Calu3 (cell line): ENCODE results near the gene ZDHHC6. TPM values are rescaled to one million over a fixed set of nuclear protein-coding genes. Genes with fewer than 3 reads are reported as not detected.

Experiments
- BruUV-seq: library from RNA; stranded (reverse); fragments of 400-500 nt; replicated peaks from 2 replicates; lab custom pipeline; 2021; lab: Mats Ljungman, UMichigan
- CTCF ChIA-PET: fragments of 300-600 bp; sonication (Branson Sonifier 250); formaldehyde crosslinking; loops from one replicate; lab custom pipeline; 2022; ENCODE audit warnings: antibody characterized with exemption; lab: Charles Lee
- DNase-seq: peaks from one replicate; pipeline ENCODE4 v3.0.0; 2022
- H3K27ac Mint-ChIP-seq: one replicate; pipeline ENCODE4 v1.8.0; 2022; ENCODE audit warnings: mixed read lengths; ENCODE audit not compliant: unreplicated experiment
- H3K27me3 Mint-ChIP-seq: one replicate; pipeline ENCODE4 v1.8.0; 2022; ENCODE audit warnings: mixed read lengths; ENCODE audit not compliant: unreplicated experiment
- H3K36me3 Mint-ChIP-seq: one replicate; pipeline ENCODE4 v1.8.0; 2022; ENCODE audit warnings: mild to moderate bottlenecking, moderate library complexity, mixed read lengths; ENCODE audit not compliant: insufficient read depth, unreplicated experiment
- H3K4me1 Mint-ChIP-seq: one replicate; pipeline ENCODE4 v1.8.0; 2022; ENCODE audit warnings: mild to moderate bottlenecking, low read depth, mixed read lengths; ENCODE audit not compliant: unreplicated experiment
- H3K4me3 Mint-ChIP-seq: one replicate; pipeline ENCODE4 v1.8.0; 2022; ENCODE audit warnings: mild to moderate bottlenecking, low read depth, moderate library complexity, mixed read lengths; ENCODE audit not compliant: unreplicated experiment
- H3K9me3 Mint-ChIP-seq: one replicate; pipeline ENCODE4 v1.8.0; 2022; ENCODE audit warnings: low read depth, mixed read lengths; ENCODE audit not compliant: unreplicated experiment
- intact Hi-C: fragments of 100-400 bp; cut with micrococcal nuclease; formaldehyde crosslinking; loops from one replicate; pipeline ENCODE4 v1.10.0; 2022; ENCODE audit not compliant: unreplicated experiment
- total RNA-seq: library from RNA; stranded (reverse); gene quantifications from 2 replicates; pipeline ENCODE4 v1.2.3, GENCODE V29; 2022
- TF ChIP-seq, protein P1 (sequence below): fragments of 200-600 bp; IDR thresholded peaks from one replicate; pipeline ENCODE4 v1.8.0; 2022; ENCODE audit warnings: antibody characterized with exemption; ENCODE audit not compliant: unreplicated experiment

ZDHHC6 gene
- total RNA-seq, 1 experiment from 2014 or later, result 28.7 TPM

- no peak for DNase-seq
- no peaks in the 10 kb centered on the region for H3K9me3 Mint-ChIP-seq
- CTCF ChIA-PET, result interaction anchor here (0.9 to 1.4 kb wide), 2 partner anchors 9 to 29 kb away, joined by 3 to 4 read pairs; no protein-coding TSS in a partner anchor
- H3K4me3 Mint-ChIP-seq, result no peak overlapping the region
- H3K36me3 Mint-ChIP-seq, result peaks cover 6% of the 10 kb centered on the region
- H3K4me1 Mint-ChIP-seq, result peaks cover 11% of the 10 kb centered on the region
- H3K27me3 Mint-ChIP-seq, result no peaks in the 10 kb centered on the region
- no TSS peak for BruUV-seq
- H3K27ac Mint-ChIP-seq, result no peak overlapping the region
- intact Hi-C loops, result no loop called here
- TF ChIP-seq, protein P1, sequence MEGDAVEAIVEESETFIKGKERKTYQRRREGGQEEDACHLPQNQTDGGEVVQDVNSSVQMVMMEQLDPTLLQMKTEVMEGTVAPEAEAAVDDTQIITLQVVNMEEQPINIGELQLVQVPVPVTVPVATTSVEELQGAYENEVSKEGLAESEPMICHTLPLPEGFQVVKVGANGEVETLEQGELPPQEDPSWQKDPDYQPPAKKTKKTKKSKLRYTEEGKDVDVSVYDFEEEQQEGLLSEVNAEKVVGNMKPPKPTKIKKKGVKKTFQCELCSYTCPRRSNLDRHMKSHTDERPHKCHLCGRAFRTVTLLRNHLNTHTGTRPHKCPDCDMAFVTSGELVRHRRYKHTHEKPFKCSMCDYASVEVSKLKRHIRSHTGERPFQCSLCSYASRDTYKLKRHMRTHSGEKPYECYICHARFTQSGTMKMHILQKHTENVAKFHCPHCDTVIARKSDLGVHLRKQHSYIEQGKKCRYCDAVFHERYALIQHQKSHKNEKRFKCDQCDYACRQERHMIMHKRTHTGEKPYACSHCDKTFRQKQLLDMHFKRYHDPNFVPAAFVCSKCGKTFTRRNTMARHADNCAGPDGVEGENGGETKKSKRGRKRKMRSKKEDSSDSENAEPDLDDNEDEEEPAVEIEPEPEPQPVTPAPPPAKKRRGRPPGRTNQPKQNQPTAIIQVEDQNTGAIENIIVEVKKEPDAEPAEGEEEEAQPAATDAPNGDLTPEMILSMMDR, result no peak
These were observed 50.7 kb downstream of the ZDHHC6 start for GRCh38 chr10:112395809-112396530.

DNA sequence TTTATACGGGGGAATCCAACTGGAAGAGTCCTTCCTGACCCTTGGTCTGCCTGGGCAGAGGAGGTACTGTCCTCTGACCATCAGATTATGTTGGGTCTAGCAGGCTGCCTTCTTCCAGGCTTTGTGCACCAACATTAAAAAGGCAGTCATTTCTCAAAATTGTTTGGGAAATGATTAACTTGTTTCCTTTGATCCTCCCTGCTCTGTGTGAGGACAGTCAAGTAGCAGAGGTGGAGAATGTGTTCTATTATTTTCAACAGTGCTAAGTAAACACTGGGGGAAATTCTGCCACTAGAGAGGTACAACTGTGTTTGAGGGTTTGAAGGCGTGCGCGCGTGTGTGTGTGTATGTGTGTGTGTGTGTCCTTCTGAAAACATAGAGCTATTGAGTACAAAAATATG, 52.2 kb downstream of the ZDHHC6 start:
- no peak overlapping the region for H3K27ac Mint-ChIP-seq
- intact Hi-C loops, result loop anchor here (5.0 kb wide), 1 partner anchor 62 kb away; no protein-coding TSS in a partner anchor
- peaks cover 12% of the 10 kb centered on the region for H3K4me1 Mint-ChIP-seq
- TF ChIP-seq, protein P1, result no peak
- BruUV-seq, result no TSS peak
- peaks cover 11% of the 10 kb centered on the region for H3K36me3 Mint-ChIP-seq
- peak; percentile 19 for DNase-seq
- no peaks in the 10 kb centered on the region for H3K27me3 Mint-ChIP-seq
- H3K9me3 Mint-ChIP-seq, result no peaks in the 10 kb centered on the region
- H3K4me3 Mint-ChIP-seq, result no peak overlapping the region
- CTCF ChIA-PET, result interaction anchor here (1.0 to 1.4 kb wide), 2 partner anchors 10 to 19 kb away, joined by 3 to 4 read pairs; no protein-coding TSS in a partner anchor

GRCh38 chr10:112393827-112394226, 52.9 kb downstream of the ZDHHC6 start:
- Mint-ChIP-seq H3K4me3 (no peak overlapping the region), H3K4me1 (peaks cover 18% of the 10 kb centered on the region), H3K27ac (no peak overlapping the region), H3K27me3 (no peaks in the 10 kb centered on the region), H3K36me3 (peaks cover 11% of the 10 kb centered on the region), H3K9me3 (no peaks in the 10 kb centered on the region)
- no peak for DNase-seq
- CTCF ChIA-PET, result interaction anchor here (1.0 kb wide), 1 partner anchor 19 kb away, joined by 3 read pairs; no protein-coding TSS in a partner anchor
- TF ChIP-seq, protein P1, result no peak
- BruUV-seq, result no TSS peak
- intact Hi-C loops, result loop anchor here (5.0 kb wide), 1 partner anchor 62 kb away; no protein-coding TSS in a partner anchor

GRCh38 chr10:112393341-112393740, 53.4 kb downstream of the ZDHHC6 start:
- intact Hi-C loops, result loop anchor here (5.0 kb wide), 1 partner anchor 61 kb away; no protein-coding TSS in a partner anchor
- CTCF ChIA-PET, result no interaction called here
- Mint-ChIP-seq H3K27me3 (no peaks in the 10 kb centered on the region), H3K27ac (no peak overlapping the region), H3K36me3 (peaks cover 11% of the 10 kb centered on the region), H3K9me3 (no peaks in the 10 kb centered on the region), H3K4me3 (no peak overlapping the region), H3K4me1 (peaks cover 23% of the 10 kb centered on the region)
- TF ChIP-seq, protein P1, result no peak
- no peak for DNase-seq
- no TSS peak for BruUV-seq
